Measurements from ENCODE around the gene JPH3.

GRCh38 chr16:87564524-87564778 lies 37.9 kb upstream of the JPH3 start:
- TF ChIP-seq CTCF (conservative IDR thresholded peaks at IDR 0.05) = no peak
- no peak for TF ChIP-seq ZFX (IDR thresholded peaks at IDR 0.05)

Data from C4-2B (cell line).